Upper lobe of left lung (tissue), 4 donors: Measurements from ENCODE around the gene ETFA.

Experiments
- EP300 ChIP-seq, 4 donors: sonication (generic); formaldehyde crosslinking; IDR thresholded peaks; one replicate each; pipeline ENCODE4 v1.5.1; 2017; ENCODE audit warnings: antibody characterized with exemption in 4 of 4, control low read depth in 2 of 4
- POLR2A ChIP-seq, 4 donors: fragments of 450-650 bp; IDR thresholded peaks; one replicate each; pipeline ENCODE4 v1.5.1; 2016 to 2017; ENCODE audit warnings: antibody characterized with exemption in 4 of 4, mild to moderate bottlenecking in 2 of 4
- POLR2AphosphoS5 ChIP-seq, 2 donors: sonication (generic); formaldehyde crosslinking; IDR thresholded peaks; one replicate each; pipeline ENCODE4 v1.5.1; 2017; ENCODE audit warnings: antibody characterized with exemption in 2 of 2
- TF ChIP-seq, protein P1 (sequence below), 6 experiments: fragments of 450-650 bp in 4 of 6; fragments of 200-600 bp in 2 of 6; sonication (generic) in 2 of 6; IDR thresholded peaks; one replicate each; pipeline ENCODE4 v1.5.1; 2016 to 2019; ENCODE audit warnings: antibody characterized with exemption in 6 of 6

DNA sequence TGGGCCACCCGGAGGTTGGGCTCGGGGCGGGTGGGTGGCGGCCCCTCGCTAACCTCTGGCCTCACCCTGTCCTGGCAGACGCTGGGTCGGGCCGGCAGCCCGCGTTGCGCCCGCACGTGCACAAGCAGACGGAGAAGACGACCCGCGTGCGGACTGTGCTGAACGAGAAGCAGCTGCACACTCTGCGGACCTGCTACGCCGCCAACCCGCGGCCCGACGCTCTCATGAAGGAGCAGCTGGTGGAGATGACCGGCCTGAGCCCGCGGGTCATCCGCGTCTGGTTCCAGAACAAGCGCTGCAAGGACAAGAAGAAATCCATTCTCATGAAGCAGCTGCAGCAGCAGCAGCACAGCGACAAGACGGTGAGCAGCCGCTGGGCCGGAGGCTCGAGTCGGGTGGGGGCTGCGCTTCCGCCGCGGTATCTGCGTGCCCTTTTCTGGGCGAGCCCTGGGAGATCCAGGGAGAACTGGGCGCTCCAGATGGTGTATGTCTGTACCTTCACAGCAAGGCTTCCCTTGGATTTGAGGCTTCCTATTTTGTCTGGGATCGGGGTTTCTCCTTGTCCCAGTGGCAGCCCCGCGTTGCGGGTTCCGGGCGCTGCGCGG, 29.0 kb upstream of the ETFA start:
- TF ChIP-seq, protein P1, sequence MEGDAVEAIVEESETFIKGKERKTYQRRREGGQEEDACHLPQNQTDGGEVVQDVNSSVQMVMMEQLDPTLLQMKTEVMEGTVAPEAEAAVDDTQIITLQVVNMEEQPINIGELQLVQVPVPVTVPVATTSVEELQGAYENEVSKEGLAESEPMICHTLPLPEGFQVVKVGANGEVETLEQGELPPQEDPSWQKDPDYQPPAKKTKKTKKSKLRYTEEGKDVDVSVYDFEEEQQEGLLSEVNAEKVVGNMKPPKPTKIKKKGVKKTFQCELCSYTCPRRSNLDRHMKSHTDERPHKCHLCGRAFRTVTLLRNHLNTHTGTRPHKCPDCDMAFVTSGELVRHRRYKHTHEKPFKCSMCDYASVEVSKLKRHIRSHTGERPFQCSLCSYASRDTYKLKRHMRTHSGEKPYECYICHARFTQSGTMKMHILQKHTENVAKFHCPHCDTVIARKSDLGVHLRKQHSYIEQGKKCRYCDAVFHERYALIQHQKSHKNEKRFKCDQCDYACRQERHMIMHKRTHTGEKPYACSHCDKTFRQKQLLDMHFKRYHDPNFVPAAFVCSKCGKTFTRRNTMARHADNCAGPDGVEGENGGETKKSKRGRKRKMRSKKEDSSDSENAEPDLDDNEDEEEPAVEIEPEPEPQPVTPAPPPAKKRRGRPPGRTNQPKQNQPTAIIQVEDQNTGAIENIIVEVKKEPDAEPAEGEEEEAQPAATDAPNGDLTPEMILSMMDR (IDR thresholded peaks at IDR 0.05): no peak
- TF ChIP-seq EP300 (IDR thresholded peaks at IDR 0.05) (no peak), POLR2AphosphoS5 (IDR thresholded peaks at IDR 0.05) (no peak), POLR2A (IDR thresholded peaks at IDR 0.05) (no peak)
